Stimulated activated CD4-positive, alpha-beta T cell treated with anti-CD3 and anti-CD28 coated beads, Interleukin-2, amount 100 ng/mL, for 24 hours (primary cell): ENCODE measurements around the gene COPG1.
A peak's percentile ranks its signal among the peaks of the same experiment; 100 is the strongest.
"Not testable (repeated sequence)": the region's sequence is repeated elsewhere in the genome, so short reads cannot be mapped to it uniquely, and the experiment has no call there.

ENCODE experiments used
- DNase-seq, 2 donors: peaks; one replicate each; pipeline ENCODE4 v3.0.0-alpha.2; 2020

COPG1 gene

GRCh38 chr3:129245641-129246306 lies 3.6 kb upstream of the COPG1 start:
- DNase-seq = peak; percentile 63 to 72

GRCh38 chr3:129246636-129247035 lies 2.8 kb upstream of the COPG1 start:
- DNase-seq = no peak

- peak in 1 of 2 donors; percentile 14 for DNase-seq
Observed at GRCh38 chr3:129248286-129248979, 973 bp upstream of the COPG1 start.

- no peak for DNase-seq
Observed at GRCh38 chr3:129252748-129253147, 3.3 kb downstream of the COPG1 start.

- DNase-seq = no peak
Observed at GRCh38 chr3:129254536-129255230, 5.3 kb downstream of the COPG1 start.

- DNase-seq = no peak
Observed at GRCh38 chr3:129256270-129256669, 6.9 kb downstream of the COPG1 start.

- no peak for DNase-seq
Observed at GRCh38 chr3:129257609-129258008, 8.2 kb downstream of the COPG1 start.

GRCh38 chr3:129259612-129260477 lies 10.4 kb downstream of the COPG1 start:
- no peak for DNase-seq

GRCh38 chr3:129260606-129261005 lies 11.2 kb downstream of the COPG1 start:
- DNase-seq = no peak

- no peak for DNase-seq
Observed at GRCh38 chr3:129261894-129262293, 12.5 kb downstream of the COPG1 start.

- DNase-seq = no peak
Observed at GRCh38 chr3:129263161-129263910, 13.9 kb downstream of the COPG1 start.

- not testable (repeated sequence) for DNase-seq
Observed at GRCh38 chr3:129264994-129265393, 15.6 kb downstream of the COPG1 start.

GRCh38 chr3:129266651-129267050 lies 17.2 kb downstream of the COPG1 start:
- DNase-seq = no peak

GRCh38 chr3:129268396-129268795 lies 19.0 kb downstream of the COPG1 start:
- no peak for DNase-seq

- DNase-seq = no peak
Observed at GRCh38 chr3:129271674-129272073, 22.3 kb downstream of the COPG1 start.

- no peak for DNase-seq
Observed at GRCh38 chr3:129276385-129276784, 27.0 kb downstream of the COPG1 start.

- DNase-seq = no peak
Observed at GRCh38 chr3:129277829-129278271, 28.4 kb downstream of the COPG1 start.

- peak; percentile 94 for DNase-seq
Observed at GRCh38 chr3:129278439-129278965, 29.1 kb downstream of the COPG1 start, which contains the start of gene HMCES. HMCES (plus strand) TSS chr3:129278870; CDS start chr3:129279733, 863 bp downstream.

- peak; percentile 60 to 67 for DNase-seq
Observed at GRCh38 chr3:129278966-129279906, 29.8 kb downstream of the COPG1 start.

- DNase-seq = no peak
Observed at GRCh38 chr3:129280183-129280582, 30.8 kb downstream of the COPG1 start.

GRCh38 chr3:129281726-129282125 lies 32.3 kb downstream of the COPG1 start:
- DNase-seq = no peak
